Upper lobe of left lung (tissue), 4 donors: ENCODE measurements around the gene MAN2A2.

Source experiments
- EP300 ChIP-seq, 4 donors: sonication (generic); formaldehyde crosslinking; IDR thresholded peaks; one replicate each; pipeline ENCODE4 v1.5.1; 2017; ENCODE audit warnings: antibody characterized with exemption in 4 of 4, control low read depth in 2 of 4
- POLR2A ChIP-seq, 4 donors: fragments of 450-650 bp; IDR thresholded peaks; one replicate each; pipeline ENCODE4 v1.5.1; 2016 to 2017; ENCODE audit warnings: antibody characterized with exemption in 4 of 4, mild to moderate bottlenecking in 2 of 4
- TF ChIP-seq, protein P1 (sequence below), 6 experiments: fragments of 450-650 bp in 4 of 6; fragments of 200-600 bp in 2 of 6; sonication (generic) in 2 of 6; IDR thresholded peaks; one replicate each; pipeline ENCODE4 v1.5.1; 2016 to 2019; ENCODE audit warnings: antibody characterized with exemption in 6 of 6

DNA sequence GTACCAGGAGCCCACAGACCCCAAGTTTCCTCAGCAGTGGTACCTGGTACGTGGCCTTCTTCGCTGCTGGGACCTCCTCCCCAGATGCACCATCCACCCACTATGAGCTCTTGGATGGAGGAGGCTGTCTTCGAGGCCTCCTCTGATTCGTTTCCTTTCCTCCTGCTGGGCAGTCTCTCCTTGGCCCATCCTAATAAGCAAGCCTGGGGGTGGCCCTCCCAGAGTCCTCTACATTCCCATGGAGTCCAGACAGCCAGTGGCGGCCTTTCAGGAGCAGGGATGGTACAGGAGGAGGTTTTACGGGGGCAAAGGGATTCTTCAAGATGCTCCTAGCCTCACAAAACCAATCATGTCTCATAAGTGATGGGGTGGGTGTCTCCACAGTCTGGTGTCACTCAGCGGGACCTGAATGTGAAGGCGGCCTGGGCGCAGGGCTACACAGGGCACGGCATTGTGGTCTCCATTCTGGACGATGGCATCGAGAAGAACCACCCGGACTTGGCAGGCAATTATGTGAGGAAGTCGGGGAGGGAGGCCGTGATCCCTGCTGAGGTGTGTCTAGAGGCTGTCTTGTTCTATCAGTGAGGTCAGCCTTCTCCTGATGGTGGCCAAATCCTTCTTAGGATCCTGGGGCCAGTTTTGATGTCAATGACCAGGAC lies 26.5 kb upstream of the MAN2A2 start:
- TF ChIP-seq, protein P1, sequence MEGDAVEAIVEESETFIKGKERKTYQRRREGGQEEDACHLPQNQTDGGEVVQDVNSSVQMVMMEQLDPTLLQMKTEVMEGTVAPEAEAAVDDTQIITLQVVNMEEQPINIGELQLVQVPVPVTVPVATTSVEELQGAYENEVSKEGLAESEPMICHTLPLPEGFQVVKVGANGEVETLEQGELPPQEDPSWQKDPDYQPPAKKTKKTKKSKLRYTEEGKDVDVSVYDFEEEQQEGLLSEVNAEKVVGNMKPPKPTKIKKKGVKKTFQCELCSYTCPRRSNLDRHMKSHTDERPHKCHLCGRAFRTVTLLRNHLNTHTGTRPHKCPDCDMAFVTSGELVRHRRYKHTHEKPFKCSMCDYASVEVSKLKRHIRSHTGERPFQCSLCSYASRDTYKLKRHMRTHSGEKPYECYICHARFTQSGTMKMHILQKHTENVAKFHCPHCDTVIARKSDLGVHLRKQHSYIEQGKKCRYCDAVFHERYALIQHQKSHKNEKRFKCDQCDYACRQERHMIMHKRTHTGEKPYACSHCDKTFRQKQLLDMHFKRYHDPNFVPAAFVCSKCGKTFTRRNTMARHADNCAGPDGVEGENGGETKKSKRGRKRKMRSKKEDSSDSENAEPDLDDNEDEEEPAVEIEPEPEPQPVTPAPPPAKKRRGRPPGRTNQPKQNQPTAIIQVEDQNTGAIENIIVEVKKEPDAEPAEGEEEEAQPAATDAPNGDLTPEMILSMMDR (IDR thresholded peaks at IDR 0.05) = no peak
- TF ChIP-seq POLR2A (IDR thresholded peaks at IDR 0.05) (no peak), EP300 (IDR thresholded peaks at IDR 0.05) (no peak)
